ENCODE results near the gene MLEC.

MLEC gene

DNA sequence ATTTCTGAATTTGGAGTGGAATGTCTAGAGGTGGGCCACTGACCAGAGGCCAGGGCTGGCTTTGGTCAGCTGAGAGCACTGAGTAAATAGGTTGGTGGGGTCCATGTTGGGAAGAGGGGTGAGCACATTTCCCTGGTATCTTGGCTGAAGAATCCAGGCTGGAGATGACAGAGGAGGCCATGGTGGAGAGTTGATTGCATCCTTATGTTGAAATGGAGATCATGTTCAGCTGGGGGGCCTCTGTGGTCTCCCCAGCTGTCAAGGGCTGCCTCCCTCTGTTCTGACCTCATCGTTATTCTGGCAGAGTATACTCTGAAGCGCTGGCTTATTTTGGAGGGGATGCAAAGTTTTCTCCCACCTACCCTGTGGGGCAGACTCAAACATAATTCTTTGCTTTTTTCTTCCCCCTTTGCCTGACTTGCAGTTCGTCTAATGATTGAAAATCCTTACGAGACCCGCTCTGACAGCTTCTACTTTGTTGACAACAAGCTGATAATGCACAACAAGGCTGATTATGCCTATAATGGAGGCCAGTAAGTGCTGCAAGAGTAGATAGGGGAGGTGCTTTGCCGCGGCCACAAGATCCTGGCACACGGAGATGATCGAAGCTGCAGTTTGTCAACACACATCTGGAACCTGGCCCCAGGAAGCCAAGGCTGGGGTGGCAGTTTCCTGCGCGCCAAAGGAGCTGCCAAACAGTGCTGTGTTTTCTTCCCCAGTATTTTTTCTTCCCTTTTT is 32.7 kb downstream of the MLEC start:
- TF ChIP-seq, protein P1, sequence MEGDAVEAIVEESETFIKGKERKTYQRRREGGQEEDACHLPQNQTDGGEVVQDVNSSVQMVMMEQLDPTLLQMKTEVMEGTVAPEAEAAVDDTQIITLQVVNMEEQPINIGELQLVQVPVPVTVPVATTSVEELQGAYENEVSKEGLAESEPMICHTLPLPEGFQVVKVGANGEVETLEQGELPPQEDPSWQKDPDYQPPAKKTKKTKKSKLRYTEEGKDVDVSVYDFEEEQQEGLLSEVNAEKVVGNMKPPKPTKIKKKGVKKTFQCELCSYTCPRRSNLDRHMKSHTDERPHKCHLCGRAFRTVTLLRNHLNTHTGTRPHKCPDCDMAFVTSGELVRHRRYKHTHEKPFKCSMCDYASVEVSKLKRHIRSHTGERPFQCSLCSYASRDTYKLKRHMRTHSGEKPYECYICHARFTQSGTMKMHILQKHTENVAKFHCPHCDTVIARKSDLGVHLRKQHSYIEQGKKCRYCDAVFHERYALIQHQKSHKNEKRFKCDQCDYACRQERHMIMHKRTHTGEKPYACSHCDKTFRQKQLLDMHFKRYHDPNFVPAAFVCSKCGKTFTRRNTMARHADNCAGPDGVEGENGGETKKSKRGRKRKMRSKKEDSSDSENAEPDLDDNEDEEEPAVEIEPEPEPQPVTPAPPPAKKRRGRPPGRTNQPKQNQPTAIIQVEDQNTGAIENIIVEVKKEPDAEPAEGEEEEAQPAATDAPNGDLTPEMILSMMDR (IDR thresholded peaks at IDR 0.05), result no peak

- TF ChIP-seq, protein P1 (IDR thresholded peaks at IDR 0.05), result no peak
Observed at GRCh38 chr12:120720234-120720986, 33.5 kb downstream of the MLEC start.

GRCh38 chr12:120720987-120721801 is 34.2 kb downstream of the MLEC start:
- TF ChIP-seq, protein P1 (IDR thresholded peaks at IDR 0.05), result no peak

DNA sequence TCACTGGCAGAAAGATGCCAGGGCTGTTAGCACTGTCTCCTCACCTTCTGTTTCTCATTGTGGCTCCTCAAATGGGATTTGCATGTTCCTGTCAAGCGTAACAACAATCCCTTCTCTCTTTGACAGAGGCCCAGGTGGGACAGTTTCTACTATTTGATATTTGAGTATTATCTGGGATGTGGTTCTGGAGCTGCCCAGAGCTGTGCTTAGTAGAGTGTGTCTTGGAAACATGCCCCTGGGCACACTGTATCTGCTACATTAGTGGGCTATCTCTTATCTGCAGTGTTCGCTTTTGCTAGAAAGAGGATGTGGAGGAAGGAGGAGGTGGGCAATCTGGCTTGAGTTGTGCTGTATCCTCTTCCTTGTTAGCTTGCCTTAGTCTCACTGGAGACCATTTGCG is 34.9 kb downstream of the MLEC start:
- TF ChIP-seq, protein P1 (IDR thresholded peaks at IDR 0.05), result no peak

DNA sequence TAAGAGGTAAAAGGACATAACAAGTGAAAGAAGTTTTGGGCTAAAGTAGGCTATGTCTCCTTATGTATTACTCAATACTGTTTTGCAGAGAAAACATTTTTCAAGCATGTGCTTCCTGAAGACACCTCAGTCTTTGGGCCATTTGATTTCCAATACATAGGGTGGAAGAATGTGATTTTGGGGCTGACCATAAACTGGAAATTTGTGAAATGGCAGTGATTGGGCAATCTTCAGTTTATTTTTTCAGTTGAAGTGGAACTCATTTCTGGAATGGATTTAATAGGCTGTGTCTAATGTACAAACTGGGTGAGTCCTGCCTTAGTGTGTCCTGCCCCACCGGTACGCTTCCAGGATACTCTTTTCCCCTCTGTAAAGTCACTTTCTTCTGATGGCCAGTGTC is 35.8 kb downstream of the MLEC start:
- TF ChIP-seq, protein P1 (IDR thresholded peaks at IDR 0.05), result no peak

DNA sequence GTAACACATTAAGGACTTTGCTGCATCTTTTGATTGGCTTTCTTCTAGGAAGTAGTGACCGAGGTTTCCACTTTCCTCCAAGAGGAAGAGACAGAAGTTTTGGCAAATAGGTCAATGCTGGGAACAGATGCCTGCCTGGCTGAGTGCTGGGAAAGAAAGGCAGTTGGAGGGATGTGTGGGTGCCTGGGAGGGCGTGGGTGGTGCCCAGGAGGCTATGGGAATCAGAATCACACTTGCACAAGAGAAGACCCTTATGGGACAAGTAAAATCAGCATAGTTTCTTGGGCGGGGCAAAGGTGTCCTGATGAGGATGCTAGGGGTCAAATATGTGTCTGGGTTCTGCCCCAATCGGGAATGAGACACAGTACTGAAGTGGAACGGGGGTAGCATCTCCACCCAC is 37.8 kb downstream of the MLEC start:
- TF ChIP-seq, protein P1 (IDR thresholded peaks at IDR 0.05), result no peak

GRCh38 chr12:120725151-120725658 is 38.3 kb downstream of the MLEC start:
- TF ChIP-seq, protein P1 (IDR thresholded peaks at IDR 0.05), result no peak

All from LNCAP (cell line).